Breast epithelium (tissue), 4 donors: ENCODE data around the gene PIK3IP1. TPM values are rescaled to one million over a fixed set of nuclear protein-coding genes. Genes with fewer than 3 reads are reported as not detected.

Experiments
- DNase-seq, 2 donors: peaks; one replicate each; pipeline ENCODE4 v3.0.0-alpha.2; 2019; ENCODE audit warnings: low spot score in 2 of 2
- H3K27ac ChIP-seq, 2 donors: fragments of 200-600 bp; sonication (generic) in 1 of 2; one replicate each; pipeline ENCODE4 v1.5.1; 2016 to 2019; ENCODE audit warnings: mild to moderate bottlenecking in 1 of 2
- H3K27me3 ChIP-seq, 2 donors: fragments of 200-600 bp; sonication (generic) in 1 of 2; one replicate each; pipeline versions ENCODE4 v1.5.1 to v1.6.0; 2017 to 2019; ENCODE audit warnings: control low read depth in 1 of 2, mild to moderate bottlenecking in 1 of 2
- H3K36me3 ChIP-seq: fragments of 200-600 bp; one replicate; pipeline ENCODE4 v1.5.1; 2019
- H3K4me1 ChIP-seq, 2 donors: fragments of 200-600 bp; sonication (generic); one replicate each; pipeline ENCODE4 v1.5.1; 2016 to 2019; ENCODE audit warnings: control low read depth in 1 of 2
- H3K4me3 ChIP-seq, 3 donors: fragments of 200-600 bp; sonication (generic); 1 replicate in 2 of 3; 2 replicates in 1 of 3; pipeline ENCODE4 v1.5.1; 2016 to 2019; ENCODE audit warnings: mild to moderate bottlenecking in 3 of 3, moderate library complexity in 2 of 3
- H3K9me3 ChIP-seq, 2 donors: fragments of 200-600 bp; sonication (generic) in 1 of 2; one replicate each; pipeline ENCODE4 v1.5.1; 2016 to 2019; ENCODE audit warnings: control low read depth in 1 of 2
- CTCF ChIP-seq, 3 donors: fragments of 450-650 bp; IDR thresholded peaks; one replicate each; pipeline ENCODE4 v1.5.1; 2016 to 2017; ENCODE audit warnings: antibody characterized with exemption in 3 of 3, mild to moderate bottlenecking in 3 of 3, moderate library complexity in 3 of 3
- POLR2A ChIP-seq: fragments of 450-650 bp; IDR thresholded peaks from one replicate; pipeline ENCODE4 v1.6.1; 2016; ENCODE audit warnings: antibody characterized with exemption, mild to moderate bottlenecking, moderate library complexity
- POLR2AphosphoS5 ChIP-seq, 3 donors: sonication (generic); formaldehyde crosslinking; IDR thresholded peaks; one replicate each; pipeline ENCODE4 v1.6.1; 2017; ENCODE audit warnings: antibody characterized with exemption in 3 of 3
- intact Hi-C: fragments of 100-400 bp; cut with DNase I; formaldehyde crosslinking; loops from one replicate; pipeline ENCODE4 v1.15.1; 2023; ENCODE audit warnings: low total_unique reads
- total RNA-seq, 3 donors: library from RNA; depleted of rRNA; stranded (reverse); fragments of >200 nt; gene quantifications; one replicate each; pipeline ENCODE4 v1.1.0, GENCODE V29; 2016

PIK3IP1 gene
- total RNA-seq, 3 donors from 2014 or later: 43.3 to 109 (median 72.5) TPM

DNA sequence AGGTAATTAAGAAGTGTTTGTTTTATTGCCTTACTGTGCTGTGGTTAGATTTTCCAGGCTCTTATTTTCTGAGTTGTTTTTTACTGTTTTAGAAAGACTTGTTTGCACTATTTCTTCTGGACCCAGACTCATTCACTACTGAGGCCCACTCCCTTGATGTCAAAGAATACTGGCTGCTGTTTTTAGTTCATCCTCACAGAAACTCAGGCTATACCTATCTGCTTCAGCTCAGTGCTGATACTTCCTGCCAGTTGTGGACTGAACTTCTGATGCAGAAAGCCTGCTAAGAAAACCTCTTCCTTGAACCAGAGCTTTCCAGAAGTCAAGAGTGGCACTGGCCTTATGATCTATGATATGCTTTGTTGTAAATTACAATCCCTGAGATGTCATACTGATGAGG is 15.9 kb upstream of the PIK3IP1 start:
- H3K36me3 ChIP-seq: no peaks in the 10 kb centered on the region
- H3K27me3 ChIP-seq: no peaks in the 10 kb centered on the region
- no peak overlapping the region for H3K27ac ChIP-seq
- TF ChIP-seq POLR2A (no peak), CTCF (IDR thresholded peaks at IDR 0.05) (no peak), POLR2AphosphoS5 (IDR thresholded peaks at IDR 0.05) (no peak)
- intact Hi-C loops: no loop called here
- no peak overlapping the region for H3K4me3 ChIP-seq
- H3K4me1 ChIP-seq: no peaks in the 10 kb centered on the region
- H3K9me3 ChIP-seq: no peaks in the 10 kb centered on the region
- no peak for DNase-seq

DNA sequence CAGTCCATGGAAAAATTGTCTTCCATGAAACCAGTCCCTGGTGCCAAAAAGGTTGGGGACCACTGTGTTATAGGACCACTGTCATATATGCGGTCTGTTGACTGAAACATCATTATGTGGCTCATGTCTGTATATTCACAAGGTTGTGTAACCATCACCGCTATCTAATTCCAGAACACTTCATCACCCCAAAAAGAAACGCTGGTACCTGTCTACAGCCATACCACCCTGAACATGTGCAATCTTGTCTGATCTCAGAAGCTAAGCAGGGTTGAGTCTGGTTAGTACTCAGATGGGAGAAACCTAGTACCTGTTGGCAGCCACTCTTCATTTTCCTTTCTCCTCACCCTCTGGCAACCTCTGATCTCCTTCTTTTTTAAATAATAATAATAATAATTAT is 12.9 kb upstream of the PIK3IP1 start:
- Histone ChIP-seq H3K27ac (no peak overlapping the region), H3K4me1 (no peaks in the 10 kb centered on the region), H3K9me3 (no peaks in the 10 kb centered on the region), H3K27me3 (no peaks in the 10 kb centered on the region), H3K4me3 (no peak overlapping the region), H3K36me3 (no peaks in the 10 kb centered on the region)
- DNase-seq: no peak
- TF ChIP-seq POLR2A (no peak), CTCF (IDR thresholded peaks at IDR 0.05) (no peak), POLR2AphosphoS5 (IDR thresholded peaks at IDR 0.05) (no peak)
- intact Hi-C loops: no loop called here

- no peak for DNase-seq
- TF ChIP-seq POLR2AphosphoS5 (IDR thresholded peaks at IDR 0.05): no peak
- TF ChIP-seq CTCF (IDR thresholded peaks at IDR 0.05): no peak
- no peak for TF ChIP-seq POLR2A
- Histone ChIP-seq H3K4me1 (no peaks in the 10 kb centered on the region), H3K9me3 (no peaks in the 10 kb centered on the region), H3K4me3 (no peak overlapping the region), H3K36me3 (no peaks in the 10 kb centered on the region), H3K27me3 (no peaks in the 10 kb centered on the region), H3K27ac (no peak overlapping the region)
- intact Hi-C loops: no loop called here
These were observed 10.2 kb upstream of the PIK3IP1 start for GRCh38 chr22:31302537-31302936.

DNA sequence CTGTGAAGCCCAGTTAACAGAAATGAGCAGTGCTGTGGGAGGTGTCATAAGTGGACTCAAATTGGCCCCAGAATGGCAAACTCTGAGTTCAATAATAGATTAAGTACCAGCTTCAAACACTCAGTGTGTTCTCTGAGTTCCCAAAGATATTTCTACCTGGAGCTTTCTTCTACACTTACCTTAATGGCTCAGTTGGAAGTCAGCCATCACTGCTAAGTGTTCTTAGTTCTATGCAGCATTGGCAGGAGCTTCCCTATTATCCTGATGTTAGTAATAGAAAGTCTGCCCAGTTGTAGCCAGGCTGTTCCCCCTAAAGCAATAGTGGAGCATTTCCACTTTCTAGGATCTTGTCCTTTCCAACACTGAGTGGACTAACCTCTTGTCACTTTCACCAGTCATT is 9.7 kb upstream of the PIK3IP1 start:
- Histone ChIP-seq H3K36me3 (no peaks in the 10 kb centered on the region), H3K27ac (no peak overlapping the region), H3K9me3 (no peaks in the 10 kb centered on the region), H3K4me3 (no peak overlapping the region), H3K27me3 (no peaks in the 10 kb centered on the region), H3K4me1 (no peaks in the 10 kb centered on the region)
- no peak for TF ChIP-seq POLR2AphosphoS5 (IDR thresholded peaks at IDR 0.05)
- TF ChIP-seq CTCF (IDR thresholded peaks at IDR 0.05): no peak
- TF ChIP-seq POLR2A: no peak
- DNase-seq: no peak
- intact Hi-C loops: no loop called here

DNA sequence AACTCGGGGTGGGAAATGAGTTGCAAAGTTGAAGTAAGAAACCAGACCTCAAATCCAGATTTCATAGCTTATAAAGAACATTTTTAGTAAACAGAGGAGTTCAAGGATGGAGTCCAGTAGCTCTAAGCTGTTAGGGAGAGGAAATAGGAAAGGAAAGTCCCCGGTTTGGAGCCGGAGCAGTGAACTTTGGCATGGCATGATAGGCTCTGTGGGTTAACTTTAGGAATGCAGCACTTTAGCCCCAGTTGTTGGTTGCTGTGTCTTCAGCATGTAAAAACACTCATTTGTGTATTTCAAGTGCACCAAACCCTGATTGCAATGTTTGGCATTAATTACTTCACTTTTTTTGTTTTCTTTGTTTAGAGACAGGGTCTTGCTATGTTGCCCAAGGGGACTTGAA is 8.6 kb upstream of the PIK3IP1 start:
- intact Hi-C loops: no loop called here
- H3K4me3 ChIP-seq: no peak overlapping the region
- H3K9me3 ChIP-seq: no peaks in the 10 kb centered on the region
- no peak for DNase-seq
- H3K27ac ChIP-seq: no peak overlapping the region
- H3K4me1 ChIP-seq: no peaks in the 10 kb centered on the region
- no peak for TF ChIP-seq CTCF (IDR thresholded peaks at IDR 0.05)
- no peaks in the 10 kb centered on the region for H3K27me3 ChIP-seq
- no peaks in the 10 kb centered on the region for H3K36me3 ChIP-seq
